ENCODE results near the gene UBN1.

DNA sequence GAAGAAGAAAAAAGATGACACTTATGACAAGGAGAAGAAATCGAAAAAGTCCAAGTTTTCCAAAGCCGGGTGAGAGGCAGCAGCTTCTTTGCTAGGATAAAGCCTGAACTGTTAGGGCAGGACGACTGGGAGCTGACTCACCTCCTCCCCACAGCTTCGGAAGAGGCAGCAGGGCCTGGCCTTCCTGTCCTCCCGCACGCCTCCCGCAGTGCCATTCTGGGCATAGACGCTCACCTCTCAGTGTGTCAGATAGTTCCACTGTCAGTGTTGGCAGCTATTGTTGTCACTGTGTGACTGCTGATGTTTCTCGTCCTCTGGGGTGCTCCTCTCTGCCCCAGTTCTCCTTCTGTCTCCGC, 12.6 kb downstream of the UBN1 start:
- TF ChIP-seq, protein P1, sequence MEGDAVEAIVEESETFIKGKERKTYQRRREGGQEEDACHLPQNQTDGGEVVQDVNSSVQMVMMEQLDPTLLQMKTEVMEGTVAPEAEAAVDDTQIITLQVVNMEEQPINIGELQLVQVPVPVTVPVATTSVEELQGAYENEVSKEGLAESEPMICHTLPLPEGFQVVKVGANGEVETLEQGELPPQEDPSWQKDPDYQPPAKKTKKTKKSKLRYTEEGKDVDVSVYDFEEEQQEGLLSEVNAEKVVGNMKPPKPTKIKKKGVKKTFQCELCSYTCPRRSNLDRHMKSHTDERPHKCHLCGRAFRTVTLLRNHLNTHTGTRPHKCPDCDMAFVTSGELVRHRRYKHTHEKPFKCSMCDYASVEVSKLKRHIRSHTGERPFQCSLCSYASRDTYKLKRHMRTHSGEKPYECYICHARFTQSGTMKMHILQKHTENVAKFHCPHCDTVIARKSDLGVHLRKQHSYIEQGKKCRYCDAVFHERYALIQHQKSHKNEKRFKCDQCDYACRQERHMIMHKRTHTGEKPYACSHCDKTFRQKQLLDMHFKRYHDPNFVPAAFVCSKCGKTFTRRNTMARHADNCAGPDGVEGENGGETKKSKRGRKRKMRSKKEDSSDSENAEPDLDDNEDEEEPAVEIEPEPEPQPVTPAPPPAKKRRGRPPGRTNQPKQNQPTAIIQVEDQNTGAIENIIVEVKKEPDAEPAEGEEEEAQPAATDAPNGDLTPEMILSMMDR (IDR thresholded peaks at IDR 0.05): no peak
- no peak for TF ChIP-seq POLR2A (IDR thresholded peaks at IDR 0.05)

Measured in testis (tissue), 2 donors.